Superior temporal gyrus (tissue), 1 donor: Measurements from ENCODE around the gene STX1A.
"Not testable (repeated sequence)": the region's sequence is repeated elsewhere in the genome, so short reads cannot be mapped to it uniquely, and the experiment has no call there.

Source experiments
- DNase-seq: peaks from one replicate; pipeline ENCODE4 v3.0.0-alpha.2; 2016; ENCODE audit errors: extremely low spot score

Gene STX1A

DNA sequence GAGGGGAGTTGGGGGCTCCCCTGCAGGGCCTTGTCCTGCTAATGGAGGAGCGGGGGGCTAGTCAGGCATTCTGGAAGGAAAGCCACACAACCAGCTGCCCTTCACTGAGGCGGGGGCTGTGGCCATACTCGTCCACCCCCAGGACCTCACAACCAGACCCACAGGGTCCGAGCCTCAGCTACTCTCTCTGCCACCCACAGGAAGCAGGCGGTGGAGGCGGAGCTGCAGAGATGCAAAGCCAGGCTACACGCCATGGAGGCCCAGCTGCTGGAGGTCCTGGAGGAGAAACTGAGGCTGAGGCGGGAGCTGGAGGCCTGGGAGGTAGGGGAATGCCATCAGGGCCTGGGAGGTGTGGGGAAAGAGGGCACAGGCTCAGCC, 16.0 kb upstream of the STX1A start:
- no peak for DNase-seq

DNA sequence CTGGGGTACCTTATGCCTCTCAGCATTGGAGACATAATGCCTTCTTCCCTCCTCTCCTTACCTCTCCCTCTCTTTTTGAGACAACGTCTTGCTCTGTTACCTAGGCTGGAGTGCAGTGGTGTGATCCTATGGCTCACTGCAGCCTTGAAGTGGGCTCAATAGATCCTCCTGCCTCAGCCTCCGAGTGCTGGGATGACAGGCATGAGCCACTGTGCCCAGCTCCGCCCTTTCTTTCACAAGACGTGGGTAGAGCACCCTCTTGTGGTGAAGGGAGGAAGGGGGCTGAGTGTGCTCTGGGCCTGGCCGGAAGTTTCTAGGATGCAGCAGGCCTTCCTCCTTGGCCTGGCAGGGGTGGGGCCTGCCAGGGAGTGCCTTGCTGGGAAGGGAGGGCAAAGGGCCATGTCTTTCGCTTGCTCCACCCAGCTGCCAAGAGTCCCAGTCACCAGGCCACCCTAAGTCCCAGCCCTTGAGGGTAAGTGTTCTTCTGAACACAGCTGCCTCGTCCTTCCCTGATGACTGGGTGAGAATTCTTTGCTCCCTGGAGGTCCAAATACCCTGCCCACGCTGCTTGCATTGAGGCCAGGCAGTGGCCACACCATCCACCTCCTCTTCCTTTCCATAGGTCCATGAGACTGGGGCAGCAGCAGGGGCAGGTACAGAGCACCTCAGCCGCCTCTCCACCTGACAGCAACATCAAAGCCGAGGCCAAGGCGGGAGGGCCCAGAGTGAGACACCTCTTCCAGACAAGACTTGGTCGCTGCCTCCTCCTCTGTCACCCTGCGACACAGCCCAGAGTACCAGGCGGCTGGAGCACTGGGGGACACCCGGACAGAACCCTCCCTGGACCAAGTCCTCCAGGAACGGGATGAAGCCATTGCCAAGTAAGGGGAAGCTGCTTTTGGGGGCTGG, 15.4 kb upstream of the STX1A start:
- peak; percentile 55 for DNase-seq

DNA sequence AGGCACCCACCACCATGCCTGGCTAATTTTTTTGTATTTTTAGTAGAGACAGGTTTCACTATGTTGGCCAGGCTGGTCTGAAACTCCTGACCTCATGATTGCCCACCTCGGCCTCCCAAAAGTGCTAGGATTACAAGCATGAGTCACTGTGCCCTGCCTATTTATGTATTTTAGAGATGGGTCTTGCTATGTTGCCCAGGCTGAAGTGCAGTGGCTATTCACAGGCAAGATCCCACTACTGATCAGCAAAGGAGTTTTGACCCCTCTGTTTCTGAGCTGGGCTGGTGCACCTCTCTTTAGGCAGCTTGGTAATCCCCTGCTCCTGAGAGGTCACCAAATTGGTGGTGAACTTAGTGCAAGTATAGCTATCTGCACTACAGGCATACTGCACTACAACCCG, 12.9 kb upstream of the STX1A start:
- DNase-seq, result no peak

DNA sequence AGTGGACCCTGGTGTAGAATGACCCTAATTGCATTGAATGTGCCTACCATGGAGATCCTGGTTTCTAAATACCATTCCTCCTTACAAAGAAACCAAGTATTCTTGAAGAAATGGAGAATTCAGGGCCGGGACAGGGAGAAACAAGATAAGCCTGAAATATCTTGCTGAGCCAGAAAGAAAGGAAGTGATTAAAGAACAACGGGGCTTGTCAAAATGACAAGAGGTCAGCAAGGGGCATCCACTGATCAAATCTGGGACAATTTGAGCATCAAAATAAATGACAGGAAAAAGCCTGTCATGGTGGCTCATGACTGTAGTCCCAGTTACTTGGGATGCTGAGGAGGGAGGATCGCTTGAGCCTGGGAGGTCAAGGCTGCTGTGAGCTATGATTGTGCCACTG, 11.0 kb upstream of the STX1A start:
- DNase-seq, result no peak

DNA sequence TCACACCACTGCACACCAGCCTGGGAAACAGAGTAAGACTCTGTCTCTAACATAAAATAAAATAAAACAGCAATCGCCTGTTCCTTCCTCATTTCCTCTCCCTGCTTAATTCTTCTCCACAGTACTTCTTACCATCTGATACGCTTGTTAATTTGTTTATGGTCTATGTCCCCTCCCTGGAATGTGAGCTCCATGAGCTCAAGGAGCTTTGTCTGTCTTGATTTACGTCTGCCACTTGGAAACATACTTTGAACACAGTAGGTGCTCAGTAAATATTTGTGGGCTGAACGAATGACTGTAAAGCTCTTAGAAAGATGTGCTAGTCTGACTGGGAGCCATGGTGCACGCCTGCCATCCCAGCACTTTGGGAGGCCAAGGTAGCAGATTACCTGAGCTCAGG, 9.1 kb upstream of the STX1A start:
- no peak for DNase-seq

DNA sequence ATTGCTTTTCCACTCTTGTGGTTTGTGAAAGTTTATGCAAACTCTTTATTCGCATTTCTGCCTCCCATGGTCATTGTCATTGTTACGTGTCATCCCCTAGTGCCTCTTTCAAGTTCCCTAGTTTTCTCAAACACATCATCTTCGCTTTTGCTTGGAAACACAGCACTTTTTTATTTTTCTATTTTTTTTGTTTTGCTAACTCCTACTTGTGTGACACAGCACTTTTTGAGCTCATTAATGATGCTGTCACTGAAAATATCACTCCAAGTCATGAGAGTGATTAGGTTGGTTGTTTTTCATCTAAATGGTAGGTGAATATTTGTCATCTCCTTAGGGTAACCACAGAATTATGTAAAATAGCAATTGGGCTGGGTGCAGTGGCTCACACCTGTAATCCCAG, 8.5 kb upstream of the STX1A start:
- no peak for DNase-seq

DNA sequence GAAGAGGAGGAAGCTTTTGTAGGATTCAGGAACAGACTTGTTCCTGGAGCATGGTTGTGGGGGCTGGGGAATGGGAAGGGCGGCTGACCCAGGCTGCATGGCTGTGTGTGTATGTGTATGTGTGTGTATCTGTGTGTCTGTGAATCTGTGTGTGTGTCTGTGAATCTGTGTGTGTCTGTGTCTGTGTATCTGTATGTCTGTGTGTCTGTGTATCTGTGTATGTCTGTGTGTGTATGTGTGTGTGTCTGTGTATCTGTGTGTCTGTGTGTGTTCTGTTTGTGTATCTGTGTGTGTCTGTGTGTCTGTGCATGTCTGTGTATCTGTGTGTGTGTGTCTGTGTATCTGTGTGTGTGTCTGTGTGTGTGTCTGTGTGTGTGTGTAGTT, 6.6 kb upstream of the STX1A start:
- no peak for DNase-seq

DNA sequence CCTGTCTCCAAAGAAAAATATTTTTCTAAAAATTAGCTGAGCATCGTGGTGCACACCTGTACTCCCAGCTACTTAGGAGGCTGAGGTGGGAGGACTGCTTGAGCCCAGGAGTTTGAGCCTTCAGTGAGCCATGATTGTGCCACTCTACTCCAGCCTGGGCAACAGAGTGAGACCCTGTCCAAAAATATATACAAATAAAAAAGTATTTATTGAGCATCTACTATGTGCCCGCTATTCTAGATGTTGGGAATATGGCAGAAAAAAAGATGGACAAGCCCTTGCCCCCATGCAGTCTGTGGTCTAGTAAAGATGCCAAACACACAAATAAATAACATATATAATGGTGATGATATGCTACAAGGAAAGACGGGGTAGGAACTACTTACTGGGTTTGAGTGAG, 4.3 kb upstream of the STX1A start:
- no peak for DNase-seq

DNA sequence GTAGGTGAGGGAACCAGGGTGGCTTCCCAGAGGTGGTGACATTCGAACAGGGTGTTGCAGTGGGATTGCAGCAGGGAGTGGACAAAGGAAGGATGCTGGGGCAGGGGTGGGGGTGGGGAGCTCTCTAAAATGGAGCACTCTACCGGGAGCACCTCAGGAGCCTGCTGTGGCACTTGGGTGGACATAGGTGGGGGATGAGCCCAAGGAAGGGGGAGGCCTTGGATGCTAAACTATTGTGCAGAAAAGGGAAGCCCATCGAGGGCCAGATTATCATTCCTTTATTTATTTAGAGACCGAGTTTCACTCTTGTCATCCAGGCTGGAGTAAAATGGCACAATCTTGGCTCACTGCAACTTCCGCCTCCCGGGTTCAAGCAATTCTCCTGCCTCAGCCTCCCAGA, 3.3 kb upstream of the STX1A start:
- DNase-seq, result no peak

DNA sequence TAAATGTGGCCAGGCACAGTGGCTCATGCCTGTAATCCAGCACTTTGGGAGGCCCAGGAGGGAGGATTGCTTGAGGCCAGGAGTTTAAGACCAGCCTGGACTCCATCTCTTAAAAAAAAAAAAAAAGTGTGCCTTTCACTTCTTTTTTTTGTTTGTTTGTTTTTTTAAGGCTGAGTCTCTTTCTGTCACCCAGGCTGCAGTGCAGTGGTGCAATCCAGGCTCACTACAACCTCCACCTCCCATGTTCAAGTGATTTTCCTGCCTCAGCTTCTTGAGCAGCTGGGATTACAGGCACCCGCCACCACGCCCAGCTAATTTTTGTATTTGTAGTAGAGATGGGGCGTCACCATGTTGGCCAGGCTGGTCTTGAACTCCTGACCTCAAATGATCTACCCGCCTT, 2.7 kb upstream of the STX1A start:
- DNase-seq, result not testable (repeated sequence)

DNA sequence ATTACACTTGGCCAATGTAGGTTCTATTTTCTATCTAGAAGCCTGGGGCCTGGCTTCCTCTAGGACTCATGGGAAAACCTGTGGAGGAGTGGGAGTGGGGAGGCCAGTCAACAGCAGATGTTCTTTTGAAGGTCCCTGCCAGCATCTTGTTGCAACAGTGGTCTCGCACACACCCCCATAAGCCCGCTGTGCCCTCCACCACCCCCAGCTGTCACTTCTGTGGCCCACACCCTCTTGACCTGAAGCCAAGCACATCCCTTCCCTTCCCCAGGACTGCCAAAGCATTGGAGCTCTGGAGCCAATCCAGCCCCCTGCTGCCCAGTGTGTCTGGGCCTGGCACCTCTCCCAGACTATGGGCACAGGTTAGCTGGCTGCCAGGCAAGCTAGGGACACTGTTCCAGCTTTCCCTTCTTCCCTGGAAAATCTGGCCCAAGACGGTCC, 1.9 kb upstream of the STX1A start:
- DNase-seq, result peak; percentile 70

DNA sequence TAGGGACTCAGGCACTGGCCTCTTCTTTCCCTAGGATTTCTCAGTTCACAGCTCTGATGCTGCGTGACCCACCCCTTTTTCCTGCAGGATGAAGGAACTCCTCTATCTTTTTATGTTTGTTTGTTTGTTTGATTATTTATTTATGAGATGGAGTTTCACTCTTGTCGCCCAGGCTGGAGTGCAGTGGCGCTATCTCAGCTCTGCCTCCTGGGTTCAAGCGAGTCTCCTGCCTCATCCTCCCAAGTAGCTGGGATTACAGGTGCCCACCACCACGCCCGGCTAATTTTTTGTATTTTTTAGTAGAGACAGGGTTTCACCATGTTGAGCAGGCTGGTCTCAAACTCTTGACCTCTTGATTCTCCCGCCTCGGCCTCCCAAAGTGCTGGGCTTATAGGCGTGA, 974 bp upstream of the STX1A start:
- DNase-seq, result not testable (repeated sequence)

DNA sequence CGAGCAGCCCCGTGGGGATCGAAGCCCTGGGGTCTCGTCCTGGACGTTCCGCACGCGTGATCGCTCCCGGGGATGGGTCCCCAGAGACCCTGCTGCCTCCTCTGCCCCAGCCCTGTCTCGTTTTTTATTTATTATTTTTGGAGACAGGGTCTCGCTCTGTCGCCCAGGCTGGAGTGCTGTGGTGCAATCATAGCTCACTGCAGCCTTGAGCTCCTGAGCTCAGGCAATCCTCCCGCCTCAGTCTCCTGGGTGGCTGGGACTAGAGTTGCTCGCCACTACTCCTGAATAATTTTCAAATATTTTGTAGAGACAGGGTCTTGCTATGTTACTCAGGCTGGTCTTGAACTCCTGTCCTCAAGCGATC, 319 bp upstream of the STX1A start:
- no peak for DNase-seq

DNA sequence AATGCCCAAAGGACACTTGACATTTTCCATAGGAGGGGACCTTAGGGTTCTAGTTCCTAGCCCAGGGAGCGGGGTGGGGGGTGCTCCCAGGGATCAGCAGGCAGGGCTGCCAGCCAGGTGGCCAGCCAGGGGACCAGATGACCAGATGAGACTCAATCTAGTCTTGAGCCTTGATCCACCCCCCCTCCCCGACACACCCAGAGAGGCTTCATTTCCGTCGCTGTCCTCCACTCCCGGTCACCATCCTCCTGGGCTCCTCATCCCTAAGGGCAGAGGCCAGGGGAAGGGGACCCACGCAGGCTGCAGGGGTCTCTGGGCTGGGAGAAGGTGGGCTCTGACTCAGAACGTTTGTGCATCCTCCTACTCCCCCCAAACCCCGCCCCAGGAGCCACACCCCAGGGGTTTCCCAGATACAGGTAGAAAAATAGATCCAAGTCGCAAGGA, 1.0 kb downstream of the STX1A start:
- no peak for DNase-seq

DNA sequence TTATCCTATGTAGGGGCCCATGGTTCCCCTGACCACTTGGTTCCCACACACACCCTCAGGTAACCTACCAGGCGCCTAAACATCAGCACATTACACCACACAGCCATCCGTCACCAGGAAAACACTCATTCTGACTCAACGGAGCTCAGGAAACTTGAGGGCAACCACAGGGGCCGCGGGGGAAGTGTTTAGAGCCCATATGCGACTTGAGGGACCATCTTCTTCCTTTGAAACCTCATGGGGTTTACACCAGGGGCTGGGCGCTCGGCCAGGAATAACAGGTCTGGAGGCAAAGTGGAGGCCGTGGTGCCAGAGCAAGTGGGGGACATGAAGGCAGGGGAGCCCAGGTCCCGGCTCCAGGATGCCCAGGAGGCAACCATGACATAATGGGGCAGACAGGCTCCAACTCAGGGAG, 1.5 kb downstream of the STX1A start:
- DNase-seq, result no peak

DNA sequence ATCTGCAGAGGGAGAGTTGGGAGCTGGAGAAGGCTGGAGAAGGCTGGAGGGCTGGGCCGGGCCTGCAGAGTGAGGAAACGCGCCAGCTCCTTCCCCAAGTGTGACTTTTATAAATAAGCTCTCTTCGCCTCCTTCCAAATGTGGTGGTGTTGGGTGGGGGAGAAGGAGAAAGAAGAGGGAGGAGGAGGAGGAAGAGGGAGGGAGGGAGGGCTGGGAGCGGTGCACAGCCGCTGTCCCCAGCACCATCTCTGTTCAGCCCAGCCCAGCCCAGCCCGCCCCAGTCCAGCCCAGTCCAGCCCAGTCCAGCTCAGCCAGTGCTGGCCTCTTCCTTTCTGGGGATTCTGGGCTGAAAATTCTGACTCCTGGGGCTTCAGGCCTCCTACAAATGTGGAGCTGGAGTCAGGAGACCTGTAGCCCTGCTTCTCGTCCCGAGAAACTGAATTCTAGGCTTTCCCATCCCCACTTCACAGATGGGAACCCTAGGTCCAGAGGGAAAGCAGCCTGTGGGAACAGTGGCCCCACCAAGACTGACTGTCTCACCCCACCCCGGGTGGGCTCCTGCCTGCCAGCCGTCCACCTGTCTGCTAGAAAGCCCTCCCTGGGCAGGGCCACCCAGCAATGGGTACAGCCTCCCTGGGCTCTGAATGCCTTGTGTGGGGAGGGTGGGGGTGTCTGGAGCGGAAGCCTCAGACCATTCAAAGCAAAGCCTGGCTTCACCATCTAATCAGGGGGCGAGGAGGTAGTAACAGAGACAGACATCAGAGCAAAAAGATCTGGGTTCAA, 2.3 kb downstream of the STX1A start:
- DNase-seq, result peak; percentile 37

DNA sequence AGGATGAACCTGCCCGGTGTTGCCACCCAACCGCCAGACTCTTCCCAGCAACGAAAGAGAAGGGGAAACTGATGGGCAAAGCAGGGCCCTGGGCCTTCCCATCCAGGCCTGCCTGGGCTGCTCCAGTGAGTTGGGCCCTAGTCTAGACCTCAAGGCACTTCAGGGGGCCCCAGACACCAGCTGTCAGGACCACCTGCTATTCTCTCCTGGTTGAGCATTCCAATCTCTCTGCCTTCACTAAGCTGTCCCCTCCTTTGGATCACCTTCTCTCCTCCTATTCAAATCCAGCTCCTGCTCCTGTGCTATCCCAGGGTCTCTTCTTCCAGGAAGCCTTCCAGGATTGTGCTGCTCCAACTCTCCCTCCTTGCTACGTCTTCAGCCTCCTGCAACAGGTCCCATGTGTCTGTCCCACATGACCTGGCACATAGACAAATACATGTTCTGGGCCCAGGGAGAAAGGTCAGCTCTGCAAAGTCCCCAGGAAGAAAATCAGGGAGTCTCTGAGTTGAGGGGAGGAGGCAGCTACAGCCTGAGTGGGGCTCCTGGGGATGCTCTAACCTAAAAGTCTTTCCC, 3.1 kb downstream of the STX1A start:
- no peak for DNase-seq

DNA sequence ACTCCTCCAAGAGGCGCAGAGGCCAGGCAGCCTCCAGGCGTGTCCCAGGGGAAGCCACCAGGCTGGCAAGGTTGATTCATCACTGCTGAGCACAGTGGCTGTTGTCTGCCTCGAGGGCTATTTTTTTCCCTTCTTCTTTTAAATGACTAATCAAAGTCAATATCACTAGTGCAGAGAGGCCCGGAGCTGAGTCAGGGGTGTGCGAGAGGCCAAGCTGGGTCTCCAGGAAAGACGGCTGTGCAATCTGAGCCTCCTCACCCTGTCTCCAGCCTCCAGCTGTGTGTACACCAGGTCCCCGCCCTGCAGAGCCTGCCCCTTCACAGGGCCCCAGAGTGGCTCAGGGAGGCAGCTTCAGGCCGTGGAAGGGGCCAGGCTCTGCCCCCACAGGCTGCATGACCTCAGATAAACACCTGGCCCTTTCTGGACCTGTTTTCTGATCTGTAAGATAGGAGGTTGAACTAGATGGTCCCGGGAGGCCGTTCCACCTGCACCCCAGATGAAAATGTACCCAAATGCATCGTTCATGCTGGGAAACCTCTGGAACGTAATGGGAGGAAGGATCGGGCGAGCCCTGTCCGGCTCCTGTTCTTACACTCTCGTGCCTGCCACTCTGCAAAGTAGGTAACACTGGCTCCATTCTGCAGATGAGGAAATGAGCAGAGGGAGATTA, 3.7 kb downstream of the STX1A start:
- no peak for DNase-seq

DNA sequence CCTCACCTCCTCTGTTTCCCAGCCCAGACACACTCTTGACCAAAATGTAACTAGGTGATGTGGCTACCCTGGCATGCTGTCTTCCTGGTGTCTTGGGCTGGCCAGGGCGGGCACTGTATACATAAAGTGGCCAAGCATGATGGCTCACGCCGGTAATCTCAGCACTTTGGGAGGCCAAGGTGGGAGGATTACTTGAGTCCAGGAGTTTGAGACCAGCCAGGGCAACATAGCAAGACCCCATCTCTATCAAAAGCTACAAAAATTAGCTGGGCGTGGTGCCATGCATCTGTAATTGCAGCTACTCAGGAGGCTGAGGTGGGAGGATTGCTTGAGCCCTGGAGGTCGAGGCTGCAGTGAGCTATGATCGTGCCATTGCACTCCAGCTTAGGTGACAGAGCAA, 6.2 kb downstream of the STX1A start:
- DNase-seq, result not testable (repeated sequence)

DNA sequence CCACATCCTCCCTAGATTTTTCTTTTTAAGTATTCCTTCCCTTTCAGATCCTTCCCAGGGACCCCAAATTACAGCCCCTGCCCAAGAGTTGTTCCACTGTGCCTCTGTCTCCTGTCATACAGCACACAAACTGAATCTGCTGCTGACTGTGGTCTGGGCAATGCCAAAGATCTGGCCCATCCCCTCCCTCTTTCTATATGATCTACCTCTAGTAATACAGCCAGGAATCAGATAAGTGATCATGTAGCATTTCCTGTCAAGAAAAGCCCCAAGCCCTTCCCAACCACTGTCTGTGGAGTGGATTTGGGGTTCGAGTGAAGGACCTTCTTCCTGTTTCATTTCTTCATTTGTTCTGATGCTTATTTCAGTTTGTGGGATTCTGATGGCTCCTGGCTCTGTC, 6.7 kb downstream of the STX1A start:
- no peak for DNase-seq

DNA sequence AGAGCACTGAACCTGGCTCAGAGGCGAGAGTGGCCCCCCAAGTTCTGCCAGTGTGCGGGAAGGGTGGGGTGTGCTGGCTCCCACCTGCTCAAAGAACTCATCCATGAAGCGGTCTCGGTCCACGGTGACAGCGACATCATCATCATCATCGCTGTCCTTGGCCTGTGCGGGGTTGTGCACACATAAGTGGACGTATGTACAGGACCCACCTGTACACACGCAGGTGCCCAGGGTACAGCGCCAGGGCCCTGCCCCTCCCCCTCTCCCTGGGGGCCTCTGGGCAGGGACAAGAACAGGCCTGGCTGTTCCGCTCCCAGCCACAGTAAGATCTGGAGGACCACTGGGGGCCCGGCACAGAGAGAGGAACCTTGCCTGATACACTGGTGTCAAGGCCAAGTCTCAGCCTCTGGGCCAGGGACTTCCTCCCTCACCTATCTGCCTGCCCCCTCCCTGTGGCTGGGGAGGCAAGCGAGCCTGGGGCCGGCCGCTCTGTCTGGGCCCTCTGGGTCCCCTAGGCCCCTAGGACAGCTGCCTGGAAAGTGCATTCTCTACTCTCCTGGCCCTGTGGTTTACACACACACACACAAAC, 10.4 kb downstream of the STX1A start:
- no peak for DNase-seq
